H1 (cell line): ENCODE data around the gene OGFR. TPM values are rescaled to one million over a fixed set of nuclear protein-coding genes. Genes with fewer than 3 reads are reported as not detected.

ENCODE experiments used
- BACH1 ChIP-seq: IDR thresholded peaks from 2 replicates; pipeline ENCODE4 v1.6.1; 2012; ENCODE audit warnings: low read length, improper control_type of control experiment
- EP300 ChIP-seq, 2 experiments: IDR thresholded peaks; 1 replicate in 1 of 2; 2 replicates in 1 of 2; pipeline ENCODE4 v1.6.1; 2011 to 2012; ENCODE audit warnings: low read depth in 2 of 2, low read length in 2 of 2, mild to moderate bottlenecking in 2 of 2, borderline replicate concordance in 1 of 2, inconsistent platforms in 1 of 2, moderate library complexity in 1 of 2
- FOSL1 ChIP-seq: IDR thresholded peaks from 2 replicates; pipeline ENCODE4 v1.6.1; 2011; ENCODE audit warnings: mild to moderate bottlenecking, low read depth, low read length, moderate library complexity; ENCODE audit not compliant: insufficient read depth
- KDM1A ChIP-seq: fragments of 200-600, 300-600 bp; sonication (generic); IDR thresholded peaks from 2 replicates; pipeline ENCODE4 v1.7.1; 2016; ENCODE audit warnings: mild to moderate bottlenecking, low read length, borderline replicate concordance
- POLR2A ChIP-seq, 2 experiments: IDR thresholded peaks; 1 replicate in 1 of 2; 2 replicates in 1 of 2; pipeline ENCODE4 v1.6.1; 2011; ENCODE audit warnings: low read depth in 2 of 2, low read length in 2 of 2, mild to moderate bottlenecking in 2 of 2; ENCODE audit errors: control extremely low read depth in 1 of 2
- POU5F1 ChIP-seq: IDR thresholded peaks from 2 replicates; pipeline ENCODE4 v1.6.1; 2011; ENCODE audit warnings: low read depth, mild to moderate bottlenecking, low read length, moderate library complexity
- RFX5 ChIP-seq: IDR thresholded peaks from 2 replicates; pipeline ENCODE4 v1.6.1; 2011; ENCODE audit warnings: low read depth, low read length, improper control_type of control experiment, borderline replicate concordance
- SRF ChIP-seq: IDR thresholded peaks from 2 replicates; pipeline ENCODE4 v1.6.1; 2011; ENCODE audit warnings: mild to moderate bottlenecking, low read depth, low read length, moderate library complexity
- TAF1 ChIP-seq: IDR thresholded peaks from 2 replicates; pipeline ENCODE4 v1.6.1; 2011; ENCODE audit warnings: mild to moderate bottlenecking, low read depth, low read length
- polyA plus RNA-seq, 7 experiments: library from polyadenylated mRNA; depleted of rRNA in 3 of 7; stranded (reverse) in 5 of 7; unstranded in 2 of 7; fragments of >200 nt in 5 of 7; fragments of 200-250 nt in 2 of 7; gene quantifications; 1 replicate in 5 of 7; 2 replicates in 1 of 7; 4 replicates in 1 of 7; pipeline versions ENCODE4 v1.2.1 to v1.2.3, GENCODE V29; 2011 to 2013; ENCODE audit warnings: missing spikeins in 2 of 7, mixed read lengths in 2 of 7
- total RNA-seq: library from RNA; stranded (reverse); fragmentation: NEBNext Ultra II Directional; extraction: Animal tissue kit (Norgen Biotek cat#: 25700); gene quantifications from 2 replicates; pipeline ENCODE4 v1.2.1, GENCODE V29; 2021
- TF ChIP-seq, protein P1 (sequence below): IDR thresholded peaks from 2 replicates; pipeline ENCODE4 v1.6.1; 2012; ENCODE audit warnings: inconsistent platforms

The OGFR gene
- total and polyA plus RNA-seq, 2 of the 8 experiments (the other 6 are each of a cell fraction or from before 2014, with no cell fraction given): 13.9 to 25.1 TPM

GRCh38 chr20:62802026-62802712 is 2.5 kb upstream of the OGFR start (continued):
- TF ChIP-seq, protein P1, sequence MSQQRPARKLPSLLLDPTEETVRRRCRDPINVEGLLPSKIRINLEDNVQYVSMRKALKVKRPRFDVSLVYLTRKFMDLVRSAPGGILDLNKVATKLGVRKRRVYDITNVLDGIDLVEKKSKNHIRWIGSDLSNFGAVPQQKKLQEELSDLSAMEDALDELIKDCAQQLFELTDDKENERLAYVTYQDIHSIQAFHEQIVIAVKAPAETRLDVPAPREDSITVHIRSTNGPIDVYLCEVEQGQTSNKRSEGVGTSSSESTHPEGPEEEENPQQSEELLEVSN: no peak
- TF ChIP-seq POU5F1 (no peak), RFX5 (no peak), POLR2A (IDR thresholded peaks at IDR 0.05; ENCODE audit: control extremely low read depth in 1 of 2, low read depth in 2 of 2, low read length in 2 of 2) (no peak), TAF1 (no peak), BACH1 (no peak), EP300 (IDR thresholded peaks at IDR 0.05; ENCODE audit: borderline replicate concordance in 1 of 2, low read depth in 2 of 2, low read length in 2 of 2) (no peak), FOSL1 (no peak), SRF (no peak), KDM1A (no peak)
